Effector memory CD4-positive, alpha-beta T cell (primary cell): Measurements from ENCODE around the gene PPY.

Source experiments
- DNase-seq, 3 donors: peaks; one replicate each; pipeline ENCODE4 v3.0.0-alpha.2; 2020
- H3K27ac ChIP-seq: 2 replicates; pipeline ENCODE4 v1.7.0; 2013; ENCODE audit warnings: mild to moderate bottlenecking, low read length, moderate library complexity; ENCODE audit not compliant: insufficient read depth, poor library complexity, severe bottlenecking
- H3K27me3 ChIP-seq: replicated peaks from 2 replicates; pipeline ENCODE4 v1.7.0; 2013; ENCODE audit warnings: mild to moderate bottlenecking, low read length; ENCODE audit not compliant: insufficient read depth, control insufficient read depth, poor library complexity, severe bottlenecking
- H3K36me3 ChIP-seq: 2 replicates; pipeline ENCODE4 v1.7.0; 2013; ENCODE audit warnings: mild to moderate bottlenecking, low read length, moderate library complexity; ENCODE audit not compliant: control insufficient read depth, insufficient read depth
- H3K4me1 ChIP-seq: 2 replicates; pipeline ENCODE4 v1.7.0; 2013; ENCODE audit warnings: low read length, mild to moderate bottlenecking; ENCODE audit not compliant: control insufficient read depth, insufficient read depth, poor library complexity, severe bottlenecking
- H3K4me3 ChIP-seq: 2 replicates; pipeline ENCODE4 v1.7.0; 2013; ENCODE audit warnings: low read length, low read depth, mild to moderate bottlenecking; ENCODE audit not compliant: insufficient read depth, poor library complexity, severe bottlenecking
- H3K9me3 ChIP-seq: 2 replicates; pipeline ENCODE4 v1.7.0; 2013; ENCODE audit warnings: mild to moderate bottlenecking, low read length, moderate library complexity; ENCODE audit not compliant: control insufficient read depth

PPY gene

DNA sequence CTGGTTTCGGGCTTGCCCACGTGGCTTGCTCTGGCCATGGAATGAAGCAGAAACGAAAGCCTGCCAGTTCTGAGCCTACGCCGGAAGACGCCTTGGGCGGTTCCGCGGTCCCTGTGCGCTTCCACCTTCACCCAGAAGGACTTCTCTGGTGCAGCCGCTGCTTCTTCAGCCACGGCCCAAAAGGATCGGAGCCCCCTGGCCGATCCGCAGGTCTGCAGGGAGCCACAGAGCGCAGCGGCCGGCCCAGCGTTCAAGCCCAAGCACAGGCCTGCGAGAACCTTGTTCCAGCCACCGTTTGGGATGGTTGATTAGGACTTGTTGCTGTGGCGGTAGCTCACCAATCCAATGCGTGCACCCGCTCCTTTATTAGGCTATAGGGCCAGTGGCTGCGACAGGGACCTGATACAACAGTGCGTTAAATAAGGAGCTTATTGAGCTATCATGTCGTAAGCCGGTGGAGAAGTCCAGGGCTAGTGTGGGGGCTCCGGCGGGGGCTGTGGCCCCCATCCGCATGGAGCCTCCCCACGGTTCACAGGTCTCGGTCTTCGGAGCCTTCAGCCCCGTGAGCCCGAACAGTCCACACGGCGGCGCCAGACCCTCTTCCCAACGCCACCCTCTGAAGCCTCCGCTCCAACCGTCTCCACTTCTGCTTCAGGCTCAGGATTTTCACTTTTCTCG, 24.8 kb downstream of the PPY start:
- Histone ChIP-seq H3K4me3 (peak overlapping the region; percentile 54), H3K27me3 (no peaks in the 10 kb centered on the region), H3K27ac (no peak overlapping the region)

DNA sequence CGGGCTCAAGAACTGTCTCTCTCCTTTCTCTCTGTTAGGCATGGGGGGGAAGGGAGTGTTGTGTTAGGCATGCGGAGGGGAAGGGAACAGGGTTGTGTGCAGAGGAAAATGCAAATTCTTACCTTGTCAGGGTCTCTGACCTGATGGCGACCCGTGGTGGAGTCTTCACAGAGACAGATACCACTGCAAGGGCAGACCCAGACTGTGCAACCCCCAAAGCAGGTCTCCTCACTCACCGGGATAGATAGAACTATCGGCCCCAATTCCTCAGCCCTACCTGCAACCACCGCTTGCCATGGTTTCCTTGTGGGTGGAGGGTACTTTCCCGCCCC, 25.3 kb downstream of the PPY start:
- peaks cover 7% of the 10 kb centered on the region for H3K4me1 ChIP-seq
- no peak overlapping the region for H3K27ac ChIP-seq
- H3K9me3 ChIP-seq: no peaks in the 10 kb centered on the region
- H3K4me3 ChIP-seq: peak overlapping the region; percentile 54
- no peaks in the 10 kb centered on the region for H3K36me3 ChIP-seq
- no peak for DNase-seq
- no peaks in the 10 kb centered on the region for H3K27me3 ChIP-seq

More for the DNA sequence above, 24.8 kb downstream of the PPY start:
- H3K4me1 ChIP-seq: peaks cover 7% of the 10 kb centered on the region
- peak in 1 of 3 donors; percentile 19 for DNase-seq
- H3K9me3 ChIP-seq: no peaks in the 10 kb centered on the region
- H3K36me3 ChIP-seq: no peaks in the 10 kb centered on the region

DNA sequence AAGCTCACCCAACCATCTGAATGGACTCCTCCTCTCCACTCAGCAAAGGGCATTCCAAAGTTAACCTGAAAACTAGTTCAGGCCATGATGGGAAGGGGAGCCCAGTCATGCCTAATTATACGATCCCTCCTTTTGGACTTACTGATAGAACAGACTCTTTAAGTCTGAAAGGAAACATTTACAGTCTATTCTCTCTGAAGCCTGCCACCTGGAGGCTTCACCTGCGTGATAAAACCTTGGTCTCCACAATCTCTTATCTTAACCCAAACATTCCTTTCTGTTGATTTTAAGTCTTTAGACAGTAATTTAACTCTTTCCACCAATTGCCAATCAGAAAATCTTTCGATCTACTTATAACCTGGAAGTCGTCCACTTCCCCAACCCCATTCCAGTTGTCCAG, 25.9 kb downstream of the PPY start:
- no peaks in the 10 kb centered on the region for H3K36me3 ChIP-seq
- DNase-seq: no peak
- no peak overlapping the region for H3K27ac ChIP-seq
- no peaks in the 10 kb centered on the region for H3K9me3 ChIP-seq
- H3K4me1 ChIP-seq: peaks cover 7% of the 10 kb centered on the region
- no peak overlapping the region for H3K4me3 ChIP-seq
- no peaks in the 10 kb centered on the region for H3K27me3 ChIP-seq

DNA sequence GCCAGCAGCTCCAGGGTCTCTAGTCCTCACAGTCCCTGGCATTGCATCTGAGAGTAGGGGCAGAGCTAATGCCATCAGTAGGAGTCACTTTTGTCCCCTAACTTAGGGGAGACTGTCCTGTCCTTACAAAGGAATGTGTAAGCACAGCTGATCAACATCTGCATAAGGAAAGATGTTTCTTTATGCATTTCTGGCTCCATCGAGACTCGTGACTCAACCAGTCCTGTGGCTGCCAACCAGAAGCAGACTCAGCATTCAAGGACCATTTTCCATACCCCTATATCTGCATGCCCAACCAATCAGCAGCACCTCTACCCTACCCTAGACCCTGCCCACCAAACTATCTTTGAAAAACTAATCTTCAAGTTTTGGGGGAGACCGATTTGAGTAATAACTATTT, 26.7 kb downstream of the PPY start:
- H3K36me3 ChIP-seq: no peaks in the 10 kb centered on the region
- no peaks in the 10 kb centered on the region for H3K27me3 ChIP-seq
- H3K9me3 ChIP-seq: no peaks in the 10 kb centered on the region
- no peak for DNase-seq
- H3K4me1 ChIP-seq: peaks cover 7% of the 10 kb centered on the region
- H3K4me3 ChIP-seq: no peak overlapping the region
- H3K27ac ChIP-seq: no peak overlapping the region

DNA sequence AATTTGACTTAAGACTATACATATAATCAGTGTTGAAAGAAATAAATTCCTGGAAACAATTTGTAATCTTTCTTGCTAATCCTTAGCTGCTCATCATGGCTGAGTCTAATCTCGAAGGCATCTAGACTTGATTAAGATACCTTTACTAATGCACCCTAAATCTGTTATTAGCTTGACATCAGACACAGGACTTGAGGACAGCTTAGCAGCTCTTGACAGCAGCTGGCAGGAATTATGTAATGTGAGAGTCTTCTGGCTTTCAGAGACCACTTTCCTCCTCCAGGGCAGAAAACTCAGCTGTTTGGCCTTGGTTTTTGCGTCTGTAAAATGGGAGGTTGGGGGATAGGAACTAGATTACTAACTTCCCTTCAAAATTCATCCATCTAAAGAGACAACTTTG, 27.8 kb downstream of the PPY start:
- H3K27ac ChIP-seq: no peak overlapping the region
- H3K4me3 ChIP-seq: no peak overlapping the region
- H3K36me3 ChIP-seq: no peaks in the 10 kb centered on the region
- peaks cover 7% of the 10 kb centered on the region for H3K4me1 ChIP-seq
- no peak for DNase-seq
- no peaks in the 10 kb centered on the region for H3K9me3 ChIP-seq
- no peaks in the 10 kb centered on the region for H3K27me3 ChIP-seq

DNA sequence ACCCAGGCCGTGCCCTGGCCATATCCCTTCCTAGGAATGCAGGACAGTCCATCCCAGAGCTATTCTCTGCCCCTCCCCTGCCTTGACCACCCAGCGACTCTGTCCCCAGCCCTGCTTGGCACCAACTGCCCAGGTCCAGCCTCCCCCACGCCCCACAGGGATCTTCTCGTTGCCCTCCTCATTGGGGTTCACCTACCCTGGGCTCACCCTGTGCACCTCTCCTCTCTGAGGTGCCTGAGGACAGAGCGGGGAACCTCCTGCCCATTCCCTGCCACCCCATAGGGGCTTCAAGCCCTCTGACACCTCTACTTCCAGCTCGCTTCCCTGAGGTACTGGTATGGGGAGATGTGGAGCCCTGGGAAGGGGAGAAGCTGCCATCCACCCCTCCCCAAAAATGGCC, 28.7 kb downstream of the PPY start:
- H3K9me3 ChIP-seq: no peaks in the 10 kb centered on the region
- H3K27ac ChIP-seq: no peak overlapping the region
- peaks cover 7% of the 10 kb centered on the region for H3K4me1 ChIP-seq
- no peak overlapping the region for H3K4me3 ChIP-seq
- H3K27me3 ChIP-seq: no peaks in the 10 kb centered on the region
- no peak for DNase-seq
- H3K36me3 ChIP-seq: no peaks in the 10 kb centered on the region

DNA sequence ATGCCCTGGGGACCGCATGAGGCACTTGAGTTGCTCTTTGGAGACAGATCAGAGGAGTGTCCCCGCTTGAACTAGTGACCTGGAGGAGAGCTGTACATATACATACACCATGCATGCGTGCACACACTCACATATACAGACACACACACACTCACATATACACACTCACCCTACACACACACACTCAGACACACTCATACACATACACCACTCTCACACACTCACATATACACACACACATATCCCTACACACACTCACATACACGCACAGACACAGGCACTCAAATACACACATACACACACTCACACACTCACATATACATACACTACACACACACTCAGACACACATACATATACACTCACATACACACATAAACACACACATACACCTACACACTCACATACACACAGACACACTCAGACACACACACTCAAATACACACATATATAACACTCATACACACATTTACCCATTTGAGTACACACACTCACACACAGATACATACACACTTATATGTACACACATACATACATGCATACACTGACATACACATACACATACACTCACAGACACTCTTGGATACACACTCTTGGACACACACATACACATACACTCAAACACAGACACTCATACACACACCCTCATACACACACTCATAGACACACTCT, 29.5 kb downstream of the PPY start:
- H3K9me3 ChIP-seq: no peaks in the 10 kb centered on the region
- H3K27me3 ChIP-seq: no peaks in the 10 kb centered on the region
- H3K27ac ChIP-seq: no peak overlapping the region
- peaks cover 8% of the 10 kb centered on the region for H3K4me1 ChIP-seq
- no peaks in the 10 kb centered on the region for H3K36me3 ChIP-seq
- no peak overlapping the region for H3K4me3 ChIP-seq
- DNase-seq: no peak

DNA sequence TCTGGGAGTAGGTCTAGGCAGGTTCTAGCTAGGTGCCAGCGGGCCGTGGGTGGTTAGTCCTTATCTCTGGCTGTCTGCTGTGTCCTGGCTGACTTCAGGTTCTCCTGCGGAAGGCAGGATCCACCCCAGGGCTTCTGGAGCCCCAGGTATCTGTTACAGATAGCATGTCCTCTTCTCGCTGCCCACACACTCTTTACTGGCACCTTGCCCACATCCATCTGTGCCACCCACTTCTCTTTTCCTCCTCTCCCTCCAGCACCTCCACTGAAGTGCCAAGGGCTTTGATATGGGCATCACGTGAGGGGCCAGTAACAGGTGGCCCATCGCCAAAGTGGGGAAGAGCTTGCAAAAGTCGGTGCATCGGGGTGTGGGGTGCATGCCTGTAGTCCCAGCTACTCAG, 30.4 kb downstream of the PPY start:
- Histone ChIP-seq H3K27ac (no peak overlapping the region), H3K27me3 (no peaks in the 10 kb centered on the region)

DNA sequence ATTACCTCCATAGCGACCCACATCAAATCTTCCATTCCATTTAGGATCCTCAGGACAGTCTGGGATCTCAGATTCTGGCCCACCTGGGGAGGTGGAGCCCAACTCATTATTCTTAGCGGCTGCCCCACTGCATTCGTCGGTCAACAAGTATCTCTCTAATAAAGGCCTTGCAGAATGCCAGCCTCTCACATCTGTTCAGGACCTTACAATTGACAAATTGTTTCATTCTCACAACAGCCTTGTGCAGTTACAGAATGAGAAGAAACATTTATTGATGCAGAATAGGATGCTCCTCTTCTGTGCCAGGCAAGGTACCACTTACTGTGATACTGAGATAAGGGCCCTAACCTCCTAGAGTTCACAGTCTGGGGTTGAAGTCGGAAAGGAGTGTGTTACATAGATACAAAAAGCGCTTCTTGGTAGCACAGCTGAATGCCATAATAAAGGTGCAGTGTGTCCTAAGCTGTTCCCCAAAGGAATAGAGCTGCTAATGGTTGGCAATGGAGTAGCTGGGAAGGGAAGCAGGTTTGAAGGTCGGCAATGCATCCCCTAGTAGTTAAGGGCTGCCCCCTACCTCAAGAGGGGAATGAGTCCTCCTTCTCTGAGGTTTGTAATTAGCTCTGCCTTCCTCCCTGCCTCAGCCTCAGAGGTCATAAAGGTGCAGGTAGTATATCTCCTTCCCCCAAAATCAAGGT, 32.6 kb downstream of the PPY start:
- DNase-seq: no peak
- Histone ChIP-seq H3K36me3 (no peaks in the 10 kb centered on the region), H3K27ac (no peak overlapping the region), H3K4me3 (no peak overlapping the region), H3K4me1 (peaks cover 24% of the 10 kb centered on the region), H3K27me3 (peaks cover 5% of the 10 kb centered on the region), H3K9me3 (no peaks in the 10 kb centered on the region)

More for the DNA sequence above, 30.4 kb downstream of the PPY start:
- Histone ChIP-seq H3K4me3 (no peak overlapping the region), H3K4me1 (peaks cover 13% of the 10 kb centered on the region), H3K36me3 (no peaks in the 10 kb centered on the region), H3K9me3 (no peaks in the 10 kb centered on the region)
- DNase-seq: no peak
